Central memory CD8-positive, alpha-beta T cell (primary cell): ENCODE data around the gene SCFD1.
"Not testable (repeated sequence)": the region's sequence is repeated elsewhere in the genome, so short reads cannot be mapped to it uniquely, and the experiment has no call there.

Experiments used
- ATAC-seq: fragments of 150-1000 bp; cut with Tn5 transposase; replicated peaks from 2 replicates; pipeline ENCODE4 v1.10.0; 2022; ENCODE audit warnings: mild to moderate bottlenecking, moderate FRiP score, moderate number of reproducible peaks; ENCODE audit not compliant: poor library complexity, severe bottlenecking; ENCODE audit errors: extremely low read depth
- DNase-seq, 2 donors: peaks; one replicate each; pipeline ENCODE4 v3.0.0; 2021; ENCODE audit warnings: low spot score in 2 of 2
- H3K27ac Mint-ChIP-seq: one replicate; pipeline ENCODE4 v1.8.0; 2022; ENCODE audit warnings: low read depth, mild to moderate bottlenecking, moderate library complexity, mixed read lengths
- H3K27me3 Mint-ChIP-seq: one replicate; pipeline ENCODE4 v1.8.0; 2022; ENCODE audit warnings: mixed read lengths
- H3K36me3 Mint-ChIP-seq: one replicate; pipeline ENCODE4 v1.8.0; 2022; ENCODE audit warnings: mild to moderate bottlenecking, moderate library complexity, mixed read lengths; ENCODE audit not compliant: insufficient read depth
- H3K4me1 Mint-ChIP-seq: one replicate; pipeline ENCODE4 v1.8.0; 2022; ENCODE audit warnings: mixed read lengths
- H3K4me3 Mint-ChIP-seq: one replicate; pipeline ENCODE4 v1.8.0; 2022; ENCODE audit warnings: mild to moderate bottlenecking, moderate library complexity, mixed read lengths
- H3K9me3 Mint-ChIP-seq: one replicate; pipeline ENCODE4 v1.8.0; 2022; ENCODE audit warnings: mixed read lengths

Gene SCFD1

GRCh38 chr14:30623412-30624131, 1.5 kb downstream of the SCFD1 start:
- Mint-ChIP-seq H3K9me3 (no peaks in the 10 kb centered on the region), H3K36me3 (peaks cover 13% of the 10 kb centered on the region), H3K27ac (no peak overlapping the region), H3K27me3 (no peaks in the 10 kb centered on the region), H3K4me1 (peaks cover 30% of the 10 kb centered on the region), H3K4me3 (peak overlapping the region; percentile 93)
- DNase-seq (no peak), ATAC-seq (no peak)

- no peak overlapping the region for H3K27ac Mint-ChIP-seq
- H3K4me1 Mint-ChIP-seq, result peaks cover 35% of the 10 kb centered on the region
These were observed 2.0 kb downstream of the SCFD1 start for GRCh38 chr14:30624132-30624423.

GRCh38 chr14:30625533-30625932, 3.4 kb downstream of the SCFD1 start:
- Mint-ChIP-seq H3K9me3 (no peaks in the 10 kb centered on the region), H3K27me3 (no peaks in the 10 kb centered on the region), H3K36me3 (peaks cover 17% of the 10 kb centered on the region), H3K27ac (no peak overlapping the region), H3K4me1 (peaks cover 36% of the 10 kb centered on the region), H3K4me3 (no peak overlapping the region)
- DNase-seq (no peak), ATAC-seq (no peak)

More at GRCh38 chr14:30624132-30624423, 2.0 kb downstream of the SCFD1 start:
- peaks cover 13% of the 10 kb centered on the region for H3K36me3 Mint-ChIP-seq
- H3K9me3 Mint-ChIP-seq, result no peaks in the 10 kb centered on the region
- H3K27me3 Mint-ChIP-seq, result no peaks in the 10 kb centered on the region
- DNase-seq (no peak), ATAC-seq (no peak)
- peak overlapping the region; percentile 46 for H3K4me3 Mint-ChIP-seq

GRCh38 chr14:30629432-30629831, 7.3 kb downstream of the SCFD1 start:
- H3K36me3 Mint-ChIP-seq, result peaks cover 23% of the 10 kb centered on the region
- not testable (repeated sequence) for ATAC-seq, H3K4me3 Mint-ChIP-seq, H3K9me3 Mint-ChIP-seq, H3K27ac Mint-ChIP-seq, H3K27me3 Mint-ChIP-seq, DNase-seq
- peaks cover 34% of the 10 kb centered on the region for H3K4me1 Mint-ChIP-seq

GRCh38 chr14:30630248-30630647, 8.1 kb downstream of the SCFD1 start:
- H3K36me3 Mint-ChIP-seq, result peaks cover 23% of the 10 kb centered on the region
- H3K27ac Mint-ChIP-seq, result no peak overlapping the region
- peaks cover 26% of the 10 kb centered on the region for H3K4me1 Mint-ChIP-seq
- no peaks in the 10 kb centered on the region for H3K9me3 Mint-ChIP-seq
- no peak for DNase-seq
- no peak overlapping the region for H3K4me3 Mint-ChIP-seq
- H3K27me3 Mint-ChIP-seq, result no peaks in the 10 kb centered on the region
- ATAC-seq, result no peak

GRCh38 chr14:30632730-30633129, 10.6 kb downstream of the SCFD1 start:
- Mint-ChIP-seq H3K36me3 (peaks cover 25% of the 10 kb centered on the region), H3K27me3 (no peaks in the 10 kb centered on the region), H3K4me1 (peaks cover 15% of the 10 kb centered on the region)

GRCh38 chr14:30638926-30639325, 16.8 kb downstream of the SCFD1 start:
- Mint-ChIP-seq H3K27ac (no peak overlapping the region), H3K4me3 (no peak overlapping the region), H3K9me3 (no peaks in the 10 kb centered on the region), H3K36me3 (peaks cover 23% of the 10 kb centered on the region), H3K27me3 (no peaks in the 10 kb centered on the region), H3K4me1 (peaks cover 7% of the 10 kb centered on the region)
- no peak for DNase-seq
- ATAC-seq, result no peak

More at GRCh38 chr14:30632730-30633129, 10.6 kb downstream of the SCFD1 start:
- no peak for DNase-seq
- ATAC-seq, result no peak
- Mint-ChIP-seq H3K9me3 (no peaks in the 10 kb centered on the region), H3K27ac (no peak overlapping the region), H3K4me3 (no peak overlapping the region)

- Mint-ChIP-seq H3K4me3 (no peak overlapping the region), H3K27ac (no peak overlapping the region), H3K27me3 (no peaks in the 10 kb centered on the region), H3K4me1 (peaks cover 16% of the 10 kb centered on the region), H3K36me3 (peaks cover 28% of the 10 kb centered on the region), H3K9me3 (no peaks in the 10 kb centered on the region)
- DNase-seq (no peak), ATAC-seq (no peak)
These were observed 19.1 kb downstream of the SCFD1 start for GRCh38 chr14:30641207-30641606.

- not testable (repeated sequence) for H3K27me3 Mint-ChIP-seq, H3K4me3 Mint-ChIP-seq, DNase-seq, H3K9me3 Mint-ChIP-seq, ATAC-seq, H3K27ac Mint-ChIP-seq
- peaks cover 19% of the 10 kb centered on the region for H3K4me1 Mint-ChIP-seq
- H3K36me3 Mint-ChIP-seq, result peaks cover 30% of the 10 kb centered on the region
These were observed 22.3 kb downstream of the SCFD1 start for GRCh38 chr14:30644462-30644861.

- Mint-ChIP-seq H3K27me3 (no peaks in the 10 kb centered on the region), H3K36me3 (peaks cover 30% of the 10 kb centered on the region), H3K9me3 (no peaks in the 10 kb centered on the region), H3K4me3 (no peak overlapping the region), H3K27ac (no peak overlapping the region), H3K4me1 (peaks cover 17% of the 10 kb centered on the region)
- ATAC-seq, result no peak
- no peak for DNase-seq
These were observed 23.5 kb downstream of the SCFD1 start for GRCh38 chr14:30645600-30645999.

- H3K9me3 Mint-ChIP-seq, result no peaks in the 10 kb centered on the region
- peaks cover 46% of the 10 kb centered on the region for H3K36me3 Mint-ChIP-seq
- H3K27ac Mint-ChIP-seq, result no peak overlapping the region
- H3K4me1 Mint-ChIP-seq, result peaks cover 17% of the 10 kb centered on the region
- DNase-seq (no peak), ATAC-seq (no peak)
- no peak overlapping the region for H3K4me3 Mint-ChIP-seq
- H3K27me3 Mint-ChIP-seq, result no peaks in the 10 kb centered on the region
These were observed 26.4 kb downstream of the SCFD1 start for GRCh38 chr14:30648471-30648870.

- ATAC-seq, result no peak
- H3K4me1 Mint-ChIP-seq, result peaks cover under 1% of the 10 kb centered on the region
- H3K9me3 Mint-ChIP-seq, result no peaks in the 10 kb centered on the region
- no peak overlapping the region for H3K4me3 Mint-ChIP-seq
- no peak overlapping the region for H3K27ac Mint-ChIP-seq
- H3K36me3 Mint-ChIP-seq, result peaks cover 36% of the 10 kb centered on the region
- no peaks in the 10 kb centered on the region for H3K27me3 Mint-ChIP-seq
- DNase-seq, result no peak
These were observed 29.8 kb downstream of the SCFD1 start for GRCh38 chr14:30651937-30652336.

- Mint-ChIP-seq H3K4me1 (peaks cover 3% of the 10 kb centered on the region), H3K4me3 (no peak overlapping the region), H3K27me3 (no peaks in the 10 kb centered on the region), H3K27ac (no peak overlapping the region), H3K9me3 (no peaks in the 10 kb centered on the region), H3K36me3 (peaks cover 40% of the 10 kb centered on the region)
- DNase-seq (no peak), ATAC-seq (no peak)
These were observed 33.0 kb downstream of the SCFD1 start for GRCh38 chr14:30655124-30655523.
